GM23338 (cell line): ENCODE data around the gene PRPSAP2. TPM values are rescaled to one million over a fixed set of nuclear protein-coding genes. Genes with fewer than 3 reads are reported as not detected.

Source experiments
- ATAC-seq: fragments of 200-7000 bp; cut with Tn5 transposase; 3 replicates; pipeline ENCODE4 v1.9.1; 2020
- DNase-seq: peaks from one replicate; pipeline ENCODE4 v3.0.0-alpha.2; 2015; ENCODE audit warnings: low spot score
- H2AFZ ChIP-seq: fragments of 200-600 bp; sonication (generic); 2 replicates; pipeline ENCODE4 v1.8.0; 2016; ENCODE audit warnings: antibody characterized with exemption, mild to moderate bottlenecking, moderate library complexity
- H3F3A ChIP-seq: fragments of 200-600 bp; sonication (generic); replicated peaks from 2 replicates; pipeline ENCODE4 v1.8.0; 2017; ENCODE audit warnings: antibody characterized with exemption, mixed run types, low read depth
- H3K27ac ChIP-seq: fragments of 200-600 bp; sonication (generic); 2 replicates; pipeline ENCODE4 v1.6.1; 2016; ENCODE audit warnings: low read depth
- H3K27me3 ChIP-seq: fragments of 200-600 bp; sonication (generic); 2 replicates; pipeline ENCODE4 v1.8.0; 2016; ENCODE audit warnings: mild to moderate bottlenecking, mixed run types, moderate library complexity; ENCODE audit not compliant: insufficient read depth
- H3K36me3 ChIP-seq: fragments of 200-600 bp; sonication (generic); 2 replicates; pipeline ENCODE4 v1.8.0; 2016; ENCODE audit warnings: mild to moderate bottlenecking; ENCODE audit not compliant: insufficient read depth
- H3K4me1 ChIP-seq: fragments of 200-600 bp; sonication (generic); 2 replicates; pipeline ENCODE4 v1.8.0; 2016; ENCODE audit warnings: mild to moderate bottlenecking, moderate library complexity; ENCODE audit not compliant: insufficient read depth
- H3K4me2 ChIP-seq: fragments of 200-600 bp; sonication (generic); 2 replicates; pipeline ENCODE4 v1.7.1; 2017; ENCODE audit warnings: mixed run types
- H3K4me3 ChIP-seq: fragments of 200-600 bp; sonication (generic); 2 replicates; pipeline ENCODE4 v1.6.1; 2016; ENCODE audit warnings: mixed run types
- H3K79me2 ChIP-seq: fragments of 200-600 bp; sonication (generic); replicated peaks from 2 replicates; pipeline ENCODE4 v1.8.0; 2017; ENCODE audit warnings: mild to moderate bottlenecking; ENCODE audit not compliant: insufficient read depth
- H3K9me2 ChIP-seq: fragments of 200-600 bp; sonication (generic); 2 replicates; pipeline ENCODE4 v1.8.0; 2017; ENCODE audit not compliant: insufficient read depth
- H4K20me1 ChIP-seq: fragments of 200-600 bp; sonication (generic); replicated peaks from 2 replicates; pipeline ENCODE4 v1.8.0; 2017; ENCODE audit warnings: mild to moderate bottlenecking; ENCODE audit not compliant: insufficient read depth
- H3K27ac Mint-ChIP-seq: 2 replicates; pipeline ENCODE4 v1.8.0; 2020; ENCODE audit warnings: inconsistent platforms, mild to moderate bottlenecking, moderate library complexity, mixed read lengths
- H3K27me3 Mint-ChIP-seq: 3 replicates; pipeline ENCODE4 v1.8.0; 2022; ENCODE audit warnings: low read depth, mild to moderate bottlenecking, moderate library complexity, mixed read lengths, inconsistent platforms; ENCODE audit not compliant: insufficient read depth, poor library complexity
- H3K36me3 Mint-ChIP-seq: 3 replicates; pipeline ENCODE4 v1.8.0; 2021; ENCODE audit warnings: low read depth, mild to moderate bottlenecking, inconsistent platforms, moderate library complexity, mixed read lengths
- H3K4me1 Mint-ChIP-seq: 3 replicates; pipeline ENCODE4 v1.8.0; 2020; ENCODE audit warnings: mild to moderate bottlenecking, inconsistent platforms, mixed read lengths
- H3K4me3 Mint-ChIP-seq: 3 replicates; pipeline ENCODE4 v1.8.0; 2021; ENCODE audit warnings: moderate library complexity, mild to moderate bottlenecking, inconsistent platforms, mixed read lengths
- H3K9me3 Mint-ChIP-seq: 3 replicates; pipeline ENCODE4 v1.8.0; 2020; ENCODE audit warnings: moderate library complexity, mild to moderate bottlenecking, inconsistent platforms, mixed read lengths
- CREB1 ChIP-seq: fragments of 250-450 bp; sonication (Bioruptor Pico); IDR thresholded peaks from 2 replicates; pipeline ENCODE4 v1.5.0; 2020; ENCODE audit warnings: low read depth, mild to moderate bottlenecking, moderate library complexity
- EZH2 ChIP-seq: fragments of 200-600 bp; sonication (generic); IDR thresholded peaks from one replicate; pipeline ENCODE4 v1.8.0; 2017; ENCODE audit warnings: antibody characterized with exemption, mild to moderate bottlenecking, low read depth; ENCODE audit not compliant: unreplicated experiment
- JUNB ChIP-seq: IDR thresholded peaks from one replicate; pipeline ENCODE4 v1.6.1; 2016; ENCODE audit warnings: antibody characterized with exemption; ENCODE audit not compliant: unreplicated experiment
- NANOG ChIP-seq: IDR thresholded peaks from 2 replicates; pipeline ENCODE4 v1.6.1; 2016; ENCODE audit warnings: antibody characterized with exemption, borderline replicate concordance
- POLR2AphosphoS5 ChIP-seq: IDR thresholded peaks from 2 replicates; pipeline ENCODE4 v1.6.1; 2016; ENCODE audit warnings: antibody characterized with exemption, low read depth
- REST ChIP-seq: IDR thresholded peaks from one replicate; pipeline ENCODE4 v1.6.1; 2018; ENCODE audit warnings: antibody characterized with exemption; ENCODE audit not compliant: unreplicated experiment
- STAT1 ChIP-seq: IDR thresholded peaks from one replicate; pipeline ENCODE4 v1.6.1; 2016; ENCODE audit warnings: antibody characterized with exemption; ENCODE audit not compliant: unreplicated experiment
- ZNF114 ChIP-seq: fragments of 250-450 bp; sonication (Bioruptor Pico); IDR thresholded peaks from 2 replicates; pipeline ENCODE4 v1.5.0; 2020; ENCODE audit warnings: mild to moderate bottlenecking, moderate library complexity
- ZNF331 ChIP-seq: fragments of 250-450 bp; sonication (Bioruptor Pico); IDR thresholded peaks from 2 replicates; pipeline ENCODE4 v1.5.0; 2020; ENCODE audit warnings: low read depth, mild to moderate bottlenecking, moderate library complexity
- ZNF462 ChIP-seq: fragments of 250-450 bp; sonication (Bioruptor Pico); IDR thresholded peaks from 2 replicates; pipeline ENCODE4 v1.5.0; 2020; ENCODE audit warnings: mild to moderate bottlenecking, moderate library complexity
- polyA plus RNA-seq: library from polyadenylated mRNA; unstranded; fragments of >200 nt; fragmentation: Nextera tagmentation; extraction: Ambion mirVana; gene quantifications from 2 replicates; pipeline ENCODE4 v1.2.1, GENCODE V29; 2016
- total RNA-seq: library from RNA; depleted of rRNA; stranded (reverse); fragments of >200 nt; shearing (Covaris generic); gene quantifications from 2 replicates; pipeline ENCODE4 v1.2.3, GENCODE V29; 2014

The PRPSAP2 gene
- total and polyA plus RNA-seq, 2 experiments from 2014 or later = 34.6 to 54.4 TPM

- H3K79me2 ChIP-seq = no peaks in the 10 kb centered on the region
- Mint-ChIP-seq H3K27me3 (peaks cover 12% of the 10 kb centered on the region), H3K4me1 (peaks cover 26% of the 10 kb centered on the region), H3K36me3 (no peaks in the 10 kb centered on the region; the same call in 2 of the 3 replicates), H3K9me3 (no peaks in the 10 kb centered on the region), H3K4me3 (no peak overlapping the region), H3K27ac (no peak overlapping the region)
- no peak for TF ChIP-seq REST
- no peak for TF ChIP-seq ZNF114 (CRISPR knock-in tag)
- TF ChIP-seq ZNF331 (CRISPR knock-in tag) = no peak
- TF ChIP-seq POLR2AphosphoS5 = no peak
- TF ChIP-seq EZH2 = no peak
- no peak for TF ChIP-seq NANOG
- no peak for TF ChIP-seq ZNF462
- no peak for TF ChIP-seq JUNB
- no peak for TF ChIP-seq CREB1 (CRISPR knock-in tag)
- no peak for TF ChIP-seq STAT1
- no peak overlapping the region for H3K4me3 ChIP-seq
- no peak overlapping the region for H3K27ac ChIP-seq
- no peak for ATAC-seq
- H2AFZ ChIP-seq = no peak overlapping the region
- no peak for DNase-seq
- H3K4me2 ChIP-seq = no peak overlapping the region
- H3K36me3 ChIP-seq = no peaks in the 10 kb centered on the region
- H3K9me2 ChIP-seq = no peaks in the 10 kb centered on the region
- H3K27me3 ChIP-seq = no peaks in the 10 kb centered on the region
- no peaks in the 10 kb centered on the region for H3F3A ChIP-seq
- no peaks in the 10 kb centered on the region for H4K20me1 ChIP-seq
- peaks cover 4% of the 10 kb centered on the region; the same call in 1 of the 2 replicates for H3K4me1 ChIP-seq
These were observed 106.1 kb downstream of the PRPSAP2 start for GRCh38 chr17:18964018-18964351.
